Chondrocyte (in vitro differentiated cells): ENCODE results near the gene TIGAR. TPM values are rescaled to one million over a fixed set of nuclear protein-coding genes. Genes with fewer than 3 reads are reported as not detected.

Experiments
- DNase-seq: peaks from one replicate; pipeline ENCODE4 v3.0.0; 2021; ENCODE audit warnings: mixed read lengths, low spot score
- H3K27ac Mint-ChIP-seq: one replicate; pipeline ENCODE4 v1.8.0; 2021; ENCODE audit warnings: mild to moderate bottlenecking, moderate library complexity, mixed read lengths; ENCODE audit not compliant: unreplicated experiment
- H3K27me3 Mint-ChIP-seq: 2 replicates; pipeline ENCODE4 v1.8.0; 2021; ENCODE audit warnings: low read depth, mixed read lengths
- H3K36me3 Mint-ChIP-seq: 2 replicates; pipeline ENCODE4 v1.8.0; 2021; ENCODE audit warnings: low read depth, mixed read lengths
- H3K4me1 Mint-ChIP-seq: 2 replicates; pipeline ENCODE4 v1.8.0; 2021; ENCODE audit warnings: low read depth, mild to moderate bottlenecking, mixed read lengths
- H3K4me3 Mint-ChIP-seq: one replicate; pipeline ENCODE4 v1.8.0; 2021; ENCODE audit warnings: mild to moderate bottlenecking, moderate library complexity, mixed read lengths; ENCODE audit not compliant: unreplicated experiment
- H3K9me3 Mint-ChIP-seq: 2 replicates; pipeline ENCODE4 v1.8.0; 2021; ENCODE audit warnings: low read depth, mixed read lengths
- CTCF ChIP-seq: fragments of 200-600 bp; sonication (generic); IDR thresholded peaks from 2 replicates; pipeline ENCODE4 v1.5.0; 2021; ENCODE audit warnings: antibody characterized with exemption, mild to moderate bottlenecking, moderate library complexity
- total RNA-seq: library from RNA; stranded (reverse); gene quantifications from 3 replicates; pipeline ENCODE4 v1.2.1, GENCODE V29; 2021

Gene TIGAR
- total RNA-seq, 1 donor from 2014 or later: 28.8 TPM

DNA sequence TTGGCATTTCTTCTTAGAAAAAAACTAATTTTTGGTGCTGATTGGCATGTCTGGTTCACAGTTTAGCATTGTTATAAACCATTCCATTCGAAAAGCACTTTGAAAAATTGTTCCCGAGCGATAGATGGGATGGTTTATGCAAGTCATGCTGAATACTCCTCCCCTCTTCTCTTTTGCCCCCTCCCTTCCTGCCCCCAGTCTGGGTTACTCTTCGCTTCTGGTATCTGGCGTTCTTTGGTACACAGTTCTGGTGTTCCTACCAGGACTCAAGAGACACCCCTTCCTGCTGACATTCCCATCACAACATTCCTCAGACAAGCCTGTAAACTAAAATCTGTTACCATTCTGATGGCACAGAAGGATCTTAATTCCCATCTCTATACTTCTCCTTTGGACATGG, 20.1 kb upstream of the TIGAR start:
- H3K9me3 Mint-ChIP-seq: no peaks in the 10 kb centered on the region

DNA sequence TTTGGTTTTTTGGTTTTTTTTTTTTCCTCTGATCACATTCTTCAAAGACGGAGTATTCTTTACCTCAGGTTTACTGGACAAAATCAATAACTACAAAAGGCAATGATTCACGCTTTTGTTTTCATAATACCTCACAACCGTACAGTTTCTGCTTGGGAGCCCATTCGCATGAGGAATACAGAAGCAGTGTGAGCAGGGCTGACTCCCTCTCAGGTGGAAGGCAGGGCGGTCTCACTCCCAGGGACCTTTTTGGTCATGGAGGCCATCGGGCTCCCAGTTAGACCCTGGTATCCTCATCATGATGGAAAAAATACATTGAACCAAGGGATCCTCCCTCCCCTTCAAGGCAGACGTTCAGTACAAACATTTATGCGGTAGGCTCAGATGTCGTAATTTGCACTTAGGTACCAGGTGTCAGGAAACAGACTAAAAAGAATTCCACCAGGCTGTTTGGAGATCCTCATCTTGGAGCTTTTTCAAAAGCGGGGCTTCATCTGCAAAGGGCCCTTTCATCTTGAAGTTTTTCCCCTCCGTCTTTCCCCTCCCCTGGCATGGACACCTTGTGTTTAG, 19.0 kb upstream of the TIGAR start:
- H3K9me3 Mint-ChIP-seq: no peaks in the 10 kb centered on the region
- no peak for DNase-seq
- H3K27me3 Mint-ChIP-seq: no peaks in the 10 kb centered on the region
- H3K4me3 Mint-ChIP-seq: no peak overlapping the region
- H3K27ac Mint-ChIP-seq: no peak overlapping the region
- TF ChIP-seq CTCF: no peak
- H3K4me1 Mint-ChIP-seq: peaks cover under 1% of the 10 kb centered on the region
- peaks cover 32% of the 10 kb centered on the region for H3K36me3 Mint-ChIP-seq

More for the DNA sequence above, 20.1 kb upstream of the TIGAR start:
- no peak overlapping the region for H3K27ac Mint-ChIP-seq
- H3K27me3 Mint-ChIP-seq: no peaks in the 10 kb centered on the region
- DNase-seq: no peak
- no peaks in the 10 kb centered on the region for H3K4me1 Mint-ChIP-seq
- TF ChIP-seq CTCF: no peak
- H3K4me3 Mint-ChIP-seq: no peak overlapping the region
- peaks cover 37% of the 10 kb centered on the region for H3K36me3 Mint-ChIP-seq

DNA sequence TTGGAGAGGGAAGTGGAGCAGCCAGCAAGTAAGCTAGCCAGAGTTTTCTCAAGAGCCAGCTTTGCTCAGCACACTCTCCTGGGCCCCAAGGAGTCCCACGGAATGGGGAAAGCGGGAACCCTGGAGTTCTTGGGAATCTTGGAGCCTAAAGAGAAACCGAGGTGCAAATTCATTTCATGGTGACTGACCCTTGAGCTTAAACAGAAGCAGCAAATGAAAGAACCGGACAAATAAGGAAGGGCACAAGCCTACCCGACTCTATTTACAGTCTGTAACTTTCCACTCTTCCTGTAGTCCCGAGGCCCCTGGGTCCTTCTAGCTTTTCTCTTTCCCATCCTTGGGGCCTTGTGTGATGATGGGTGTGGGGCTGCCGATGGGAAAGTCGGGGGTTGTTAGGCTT, 18.1 kb upstream of the TIGAR start:
- no peak overlapping the region for H3K27ac Mint-ChIP-seq
- peaks cover 7% of the 10 kb centered on the region for H3K4me1 Mint-ChIP-seq
- no peaks in the 10 kb centered on the region for H3K27me3 Mint-ChIP-seq
- H3K36me3 Mint-ChIP-seq: peaks cover 30% of the 10 kb centered on the region
- H3K9me3 Mint-ChIP-seq: no peaks in the 10 kb centered on the region
- H3K4me3 Mint-ChIP-seq: no peak overlapping the region
- no peak for DNase-seq
- no peak for TF ChIP-seq CTCF

- H3K36me3 Mint-ChIP-seq: peaks cover 27% of the 10 kb centered on the region
- H3K27ac Mint-ChIP-seq: no peak overlapping the region
- H3K4me3 Mint-ChIP-seq: no peak overlapping the region
- peaks cover 10% of the 10 kb centered on the region for H3K4me1 Mint-ChIP-seq
- H3K9me3 Mint-ChIP-seq: no peaks in the 10 kb centered on the region
- DNase-seq: no peak
- TF ChIP-seq CTCF: no peak
- H3K27me3 Mint-ChIP-seq: no peaks in the 10 kb centered on the region
Measured at GRCh38 chr12:4303750-4304149, 17.3 kb upstream of the TIGAR start.

DNA sequence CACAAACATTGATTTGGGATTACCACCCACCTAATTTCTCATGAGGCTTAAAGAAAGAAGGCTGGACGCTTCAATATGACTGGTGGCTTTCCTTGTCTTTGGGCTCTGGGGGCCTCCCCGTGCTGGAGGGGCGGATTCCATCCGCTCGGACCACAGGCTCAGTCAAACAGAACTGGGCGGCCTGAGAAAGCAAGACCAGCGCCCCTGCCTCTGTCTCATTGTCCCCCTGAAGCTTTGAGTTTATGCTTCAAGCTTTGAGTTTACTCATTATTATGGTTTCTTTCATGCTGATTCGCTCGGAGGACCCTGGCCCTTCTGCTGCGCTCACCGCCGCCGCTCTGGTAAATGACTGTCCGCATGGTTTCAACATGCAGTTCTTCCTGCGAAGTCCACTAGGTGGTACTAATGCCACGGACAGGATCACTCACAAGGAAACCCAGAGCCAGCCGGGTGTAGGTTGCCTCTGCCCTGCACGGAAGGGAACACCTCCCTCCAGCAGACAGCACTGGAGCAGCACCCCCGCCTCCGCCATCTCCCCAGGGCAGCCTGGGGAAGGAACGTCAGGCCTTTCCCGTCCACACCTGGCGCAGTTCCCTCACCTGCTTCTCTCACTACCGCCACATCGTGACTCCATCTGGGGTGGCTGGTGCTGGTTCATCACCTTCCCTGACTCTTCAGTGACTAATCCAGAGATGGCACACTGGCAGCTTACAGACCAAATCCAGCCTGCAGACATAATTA, 13.2 kb upstream of the TIGAR start:
- peak overlapping the region; percentile 53 for H3K4me3 Mint-ChIP-seq
- no peaks in the 10 kb centered on the region for H3K27me3 Mint-ChIP-seq
- peaks cover 10% of the 10 kb centered on the region for H3K4me1 Mint-ChIP-seq
- H3K36me3 Mint-ChIP-seq: peaks cover 3% of the 10 kb centered on the region
- DNase-seq: no peak
- H3K9me3 Mint-ChIP-seq: no peaks in the 10 kb centered on the region
- H3K27ac Mint-ChIP-seq: no peak overlapping the region
- TF ChIP-seq CTCF: peak; percentile 91
